ENCODE data around the gene OGT. TPM values are rescaled to one million over a fixed set of nuclear protein-coding genes. Genes with fewer than 3 reads are reported as not detected.

OGT gene
- total and polyA plus RNA-seq, 2 experiments from 2014 or later: 36.8 to 120 TPM

DNA sequence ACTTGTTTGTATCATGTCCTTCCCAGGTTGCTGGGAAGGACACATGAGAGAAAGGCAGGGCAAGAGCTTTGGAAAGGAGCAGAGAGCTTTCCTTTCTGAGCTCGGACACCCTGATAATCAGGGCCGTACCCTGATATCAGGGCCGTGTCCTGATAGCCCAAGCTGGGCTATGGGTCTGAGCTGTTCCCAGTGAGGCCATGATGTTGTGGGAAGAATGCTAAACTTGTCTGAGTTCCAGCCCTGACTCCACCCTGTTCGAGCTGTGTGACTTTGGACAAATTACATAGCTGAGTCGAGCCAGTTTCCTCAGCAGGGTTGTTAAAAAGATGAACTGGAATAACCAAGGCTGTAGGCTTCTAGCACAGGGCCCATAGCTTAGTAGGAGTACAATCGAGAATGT lies 88.7 kb downstream of the OGT start:
- no peak for DNase-seq (ENCODE audit: low spot score)
- no peak overlapping the region for H2AFZ ChIP-seq
- no peak overlapping the region for H3K4me3 ChIP-seq
- H3K4me2 ChIP-seq: no peak overlapping the region
- no peaks in the 10 kb centered on the region for H3K9me2 ChIP-seq (replicated peaks; ENCODE audit: insufficient read depth)
- WGBS (ENCODE audit: low lambda C conversion rate, missing lambda C conversion rate): 75% methylated on average over 6 of the region's 6 CpGs
- no peaks in the 10 kb centered on the region for H3K36me3 ChIP-seq (replicated peaks; ENCODE audit: insufficient read depth, low read depth)
- no peaks in the 10 kb centered on the region for H3K9me3 ChIP-seq (ENCODE audit: low read depth)
- no peaks in the 10 kb centered on the region for H3K27me3 ChIP-seq
- H3K4me1 ChIP-seq (ENCODE audit: insufficient read depth): peaks cover 5% of the 10 kb centered on the region
- H4K20me1 ChIP-seq (ENCODE audit: insufficient read depth, poor library complexity, severe bottlenecking): no peaks in the 10 kb centered on the region
- TF ChIP-seq EZH2 (IDR thresholded peaks at IDR 0.05; ENCODE audit: borderline replicate concordance) (no peak), EZH2phosphoT487 (IDR thresholded peaks at IDR 0.05; ENCODE audit: low read depth, severe bottlenecking, unreplicated experiment) (no peak)
- TF ChIP-seq, protein P1, sequence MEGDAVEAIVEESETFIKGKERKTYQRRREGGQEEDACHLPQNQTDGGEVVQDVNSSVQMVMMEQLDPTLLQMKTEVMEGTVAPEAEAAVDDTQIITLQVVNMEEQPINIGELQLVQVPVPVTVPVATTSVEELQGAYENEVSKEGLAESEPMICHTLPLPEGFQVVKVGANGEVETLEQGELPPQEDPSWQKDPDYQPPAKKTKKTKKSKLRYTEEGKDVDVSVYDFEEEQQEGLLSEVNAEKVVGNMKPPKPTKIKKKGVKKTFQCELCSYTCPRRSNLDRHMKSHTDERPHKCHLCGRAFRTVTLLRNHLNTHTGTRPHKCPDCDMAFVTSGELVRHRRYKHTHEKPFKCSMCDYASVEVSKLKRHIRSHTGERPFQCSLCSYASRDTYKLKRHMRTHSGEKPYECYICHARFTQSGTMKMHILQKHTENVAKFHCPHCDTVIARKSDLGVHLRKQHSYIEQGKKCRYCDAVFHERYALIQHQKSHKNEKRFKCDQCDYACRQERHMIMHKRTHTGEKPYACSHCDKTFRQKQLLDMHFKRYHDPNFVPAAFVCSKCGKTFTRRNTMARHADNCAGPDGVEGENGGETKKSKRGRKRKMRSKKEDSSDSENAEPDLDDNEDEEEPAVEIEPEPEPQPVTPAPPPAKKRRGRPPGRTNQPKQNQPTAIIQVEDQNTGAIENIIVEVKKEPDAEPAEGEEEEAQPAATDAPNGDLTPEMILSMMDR (IDR thresholded peaks at IDR 0.05; ENCODE audit: poor library complexity): no peak
- no peaks in the 10 kb centered on the region for H3K79me2 ChIP-seq
- H3K27ac ChIP-seq: peak overlapping the region; percentile 81

DNA sequence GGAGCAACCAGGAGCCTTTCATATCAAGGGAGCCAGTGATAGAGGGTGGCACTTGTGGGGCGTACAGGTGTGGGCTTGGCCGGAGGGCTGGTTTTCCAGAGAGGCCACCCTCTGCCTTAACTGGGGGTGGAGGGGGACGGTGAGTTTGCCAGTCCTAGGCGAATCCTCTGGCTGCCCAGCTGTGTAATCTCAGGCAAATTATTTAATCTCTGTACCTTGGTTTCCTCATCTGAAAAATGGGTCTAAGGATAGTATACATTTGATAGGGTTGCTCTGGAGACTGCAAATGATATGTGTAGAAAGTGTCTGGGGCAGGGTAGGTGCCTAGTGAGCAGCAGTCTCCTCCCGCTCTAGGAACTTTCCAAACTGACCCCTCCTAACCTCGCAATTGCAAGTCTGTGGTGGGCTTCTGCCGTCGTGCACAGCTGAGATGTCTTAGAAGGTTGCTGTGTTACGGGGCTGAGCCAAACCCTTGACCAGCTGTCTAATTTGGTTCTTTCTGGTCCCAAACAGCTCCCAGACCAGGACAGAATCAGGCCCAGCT lies 89.2 kb downstream of the OGT start:
- H3K4me2 ChIP-seq: no peak overlapping the region
- H3K27me3 ChIP-seq: no peaks in the 10 kb centered on the region
- DNase-seq (ENCODE audit: low spot score): no peak
- TF ChIP-seq, protein P1 (IDR thresholded peaks at IDR 0.05; ENCODE audit: poor library complexity): no peak
- TF ChIP-seq EZH2phosphoT487 (IDR thresholded peaks at IDR 0.05; ENCODE audit: low read depth, severe bottlenecking, unreplicated experiment) (no peak), EZH2 (IDR thresholded peaks at IDR 0.05; ENCODE audit: borderline replicate concordance) (no peak)
- H3K4me3 ChIP-seq: no peak overlapping the region
- H3K4me1 ChIP-seq (ENCODE audit: insufficient read depth): peaks cover 5% of the 10 kb centered on the region
- peak overlapping the region; percentile 81 for H3K27ac ChIP-seq
- WGBS (ENCODE audit: low lambda C conversion rate, missing lambda C conversion rate): 88% methylated on average over 9 of the region's 9 CpGs
- H3K9me2 ChIP-seq (replicated peaks; ENCODE audit: insufficient read depth): no peaks in the 10 kb centered on the region
- H3K9me3 ChIP-seq (ENCODE audit: low read depth): no peaks in the 10 kb centered on the region
- H3K36me3 ChIP-seq (replicated peaks; ENCODE audit: insufficient read depth, low read depth): no peaks in the 10 kb centered on the region
- no peaks in the 10 kb centered on the region for H3K79me2 ChIP-seq
- H2AFZ ChIP-seq: no peak overlapping the region
- no peaks in the 10 kb centered on the region for H4K20me1 ChIP-seq (ENCODE audit: insufficient read depth, poor library complexity, severe bottlenecking)

DNA sequence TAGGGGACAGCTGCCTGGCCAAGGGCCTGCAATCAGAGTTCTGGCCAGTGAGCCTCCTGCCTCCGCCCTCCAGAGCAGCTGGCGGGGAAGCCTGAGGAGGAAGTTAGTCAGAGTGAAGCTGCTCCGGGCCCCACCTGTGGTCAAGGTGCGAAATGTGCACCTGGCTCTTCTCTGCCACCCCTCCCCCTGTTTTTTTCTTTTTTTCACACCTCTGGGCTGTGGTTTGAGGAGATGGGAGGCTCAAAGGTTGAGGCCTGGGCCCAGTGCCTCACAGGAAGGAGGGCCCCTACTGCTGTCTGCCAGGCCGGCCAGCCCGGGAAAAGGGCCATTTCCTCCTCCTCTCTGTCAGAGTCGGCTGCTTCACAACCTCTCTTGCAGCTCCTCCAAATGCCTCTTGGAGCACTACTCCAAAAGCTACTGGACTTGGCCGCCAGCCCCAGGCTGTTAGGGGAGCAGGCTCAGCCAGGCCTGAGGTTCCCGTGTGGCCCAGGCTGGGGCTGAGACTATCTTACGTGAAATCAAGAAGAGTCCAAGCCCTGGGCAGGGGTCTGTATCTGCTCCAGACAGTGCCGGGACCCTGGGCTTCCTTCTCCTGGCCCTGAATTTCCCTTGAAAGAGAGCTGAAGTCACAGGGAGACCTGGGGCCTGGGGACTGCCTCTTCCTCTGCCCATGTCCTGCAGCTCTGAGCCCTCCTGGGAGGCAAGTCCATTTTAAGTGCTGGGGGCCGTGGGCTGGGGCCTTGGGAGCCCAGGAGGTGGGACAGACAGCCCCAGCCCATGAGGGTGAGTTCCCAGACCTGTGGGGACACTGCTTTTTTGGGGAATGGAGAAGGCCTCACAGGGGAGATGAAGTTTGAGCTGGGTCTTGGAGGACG lies 89.9 kb downstream of the OGT start:
- no peak for TF ChIP-seq EZH2 (IDR thresholded peaks at IDR 0.05; ENCODE audit: borderline replicate concordance)
- no peak for TF ChIP-seq EZH2phosphoT487 (IDR thresholded peaks at IDR 0.05; ENCODE audit: low read depth, severe bottlenecking, unreplicated experiment)
- TF ChIP-seq, protein P1 (IDR thresholded peaks at IDR 0.05; ENCODE audit: poor library complexity): no peak
- WGBS (ENCODE audit: low lambda C conversion rate, missing lambda C conversion rate): 56% methylated on average over 13 of the region's 13 CpGs
- Histone ChIP-seq H3K27me3 (no peaks in the 10 kb centered on the region), H3K79me2 (no peaks in the 10 kb centered on the region), H3K4me1 (ENCODE audit: insufficient read depth) (peaks cover 5% of the 10 kb centered on the region), H2AFZ (no peak overlapping the region), H3K4me2 (no peak overlapping the region), H3K9me3 (ENCODE audit: low read depth) (no peaks in the 10 kb centered on the region), H3K27ac (peak overlapping the region; percentile 81), H3K36me3 (replicated peaks; ENCODE audit: insufficient read depth, low read depth) (no peaks in the 10 kb centered on the region), H3K9me2 (replicated peaks; ENCODE audit: insufficient read depth) (no peaks in the 10 kb centered on the region), H3K4me3 (no peak overlapping the region), H4K20me1 (ENCODE audit: insufficient read depth, poor library complexity, severe bottlenecking) (no peaks in the 10 kb centered on the region)
- DNase-seq (ENCODE audit: low spot score): peak; percentile 77
